HG03460 (cell line): ENCODE results near the gene PFKFB4.
A peak's percentile ranks its signal among the peaks of the same experiment; 100 is the strongest.
"Not testable (repeated sequence)": the region's sequence is repeated elsewhere in the genome, so short reads cannot be mapped to it uniquely, and the experiment has no call there.

ENCODE experiments used
- ATAC-seq: cut with Tn5 transposase; IDR thresholded peaks from one replicate; pipeline ENCODE4 v1.9.1; 2021; ENCODE audit not compliant: unreplicated experiment

Gene PFKFB4

GRCh38 chr3:48535578-48535977 lies 21.0 kb downstream of the PFKFB4 start:
- no peak for ATAC-seq

DNA sequence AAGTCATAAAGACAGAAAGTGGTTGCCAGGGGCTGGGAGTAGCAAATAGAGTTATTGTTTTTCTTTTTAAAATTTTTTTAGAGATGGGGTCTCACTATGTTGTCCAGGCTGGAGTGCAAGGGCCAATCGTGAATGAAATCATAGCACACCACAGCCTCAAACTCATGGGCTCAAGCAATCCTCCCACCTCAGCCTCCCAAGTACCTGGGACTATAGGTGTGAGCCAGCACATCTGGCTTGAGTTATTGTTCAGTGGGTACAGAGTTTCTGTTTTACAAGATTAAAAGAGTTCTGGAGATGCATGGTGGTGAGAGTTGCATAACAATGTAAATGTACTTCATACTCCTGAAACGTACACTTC lies 23.6 kb downstream of the PFKFB4 start:
- no peak for ATAC-seq

DNA sequence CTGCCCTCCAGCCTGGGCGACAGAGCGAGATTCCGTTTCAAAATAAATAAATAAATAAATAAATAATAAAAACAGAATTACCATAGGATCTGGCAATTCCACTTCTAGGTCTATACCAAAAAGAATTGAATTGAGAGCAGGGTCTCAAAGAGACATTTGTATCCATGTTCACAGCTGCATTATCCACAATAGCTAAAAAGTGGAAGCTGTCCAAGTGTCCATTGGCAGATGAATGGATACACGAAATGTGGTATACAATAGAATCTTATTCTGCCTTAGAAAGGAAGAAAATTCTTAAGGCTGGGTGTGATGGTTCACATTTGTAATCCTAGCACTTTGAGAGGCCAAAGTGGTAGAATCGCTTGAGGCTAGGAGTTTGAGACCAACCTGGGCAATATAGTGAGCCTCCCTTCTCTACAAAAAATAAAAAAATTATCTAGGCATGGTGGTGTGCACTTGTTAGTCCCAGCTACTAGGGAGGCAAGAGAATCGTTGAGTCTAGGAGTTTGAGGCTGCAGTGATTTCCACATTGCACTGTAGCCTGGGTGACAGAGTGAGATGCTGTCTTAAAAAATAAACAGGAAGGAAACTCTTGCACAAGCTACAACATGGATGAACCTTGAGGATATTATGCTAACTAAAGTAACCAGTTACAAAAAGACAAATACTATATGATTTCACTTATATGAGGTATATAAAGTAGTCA lies 24.2 kb downstream of the PFKFB4 start:
- no peak for ATAC-seq

GRCh38 chr3:48530701-48531100 lies 25.9 kb downstream of the PFKFB4 start:
- not testable (repeated sequence) for ATAC-seq

GRCh38 chr3:48528754-48529153 lies 27.8 kb downstream of the PFKFB4 start:
- no peak for ATAC-seq

DNA sequence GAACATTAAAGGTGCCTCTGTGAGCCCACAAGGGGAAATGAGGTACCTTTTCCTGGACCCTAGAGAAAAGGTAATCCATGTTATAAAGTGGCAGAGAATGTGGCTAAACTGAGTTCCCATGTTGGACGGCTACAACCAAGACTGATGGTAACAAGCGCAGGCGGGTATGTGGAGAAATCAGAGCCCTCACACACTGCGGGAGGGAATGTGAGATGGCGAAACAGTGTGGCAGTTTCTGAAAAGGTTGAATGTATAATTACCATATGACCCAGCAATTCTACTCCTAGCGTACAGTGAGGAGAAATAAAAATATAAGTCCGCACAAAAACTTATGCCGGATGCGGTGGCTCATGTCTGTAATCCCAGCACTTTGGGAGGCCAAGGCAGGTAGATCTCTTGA lies 28.6 kb downstream of the PFKFB4 start:
- no peak for ATAC-seq

GRCh38 chr3:48524970-48525369 lies 31.6 kb downstream of the PFKFB4 start:
- no peak for ATAC-seq

DNA sequence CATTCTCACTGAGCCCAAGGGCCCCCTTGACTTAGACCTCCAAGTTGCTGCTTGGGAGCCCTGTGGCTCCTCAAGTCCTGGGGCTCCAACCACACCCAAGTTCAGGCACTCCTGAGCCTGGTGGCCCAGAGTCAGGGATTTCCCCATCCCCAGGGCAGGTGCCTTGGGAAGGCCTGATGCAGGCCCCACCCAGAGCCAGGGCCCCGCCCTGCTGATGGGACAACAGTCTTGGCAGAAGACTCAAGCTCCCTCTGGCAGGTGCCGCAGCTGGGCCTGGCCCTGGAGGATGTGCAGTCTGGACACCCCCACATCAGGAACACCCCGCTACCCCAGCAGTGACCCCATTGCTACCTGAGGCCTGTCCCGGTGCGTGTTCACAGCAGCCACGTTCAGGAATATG lies 35.0 kb downstream of the PFKFB4 start:
- ATAC-seq: no peak

DNA sequence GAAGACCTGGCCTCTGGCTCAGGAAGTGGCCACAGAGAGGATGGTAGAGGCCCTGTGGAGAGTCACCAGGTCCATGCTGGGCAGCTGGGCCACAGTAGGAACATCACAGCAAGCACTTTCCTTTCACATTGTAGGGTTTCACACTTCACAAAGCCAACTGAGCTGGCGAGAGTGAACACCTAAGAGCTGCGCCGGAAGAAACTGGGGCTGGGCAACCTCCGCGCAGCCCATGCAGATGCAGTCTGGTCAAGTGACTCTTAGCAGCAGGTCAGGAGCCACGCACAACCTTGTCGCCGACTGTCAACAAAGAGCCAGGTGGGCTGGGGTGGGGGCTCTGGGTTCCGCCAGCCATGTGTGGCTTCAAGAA lies 37.3 kb downstream of the PFKFB4 start:
- ATAC-seq: no peak

DNA sequence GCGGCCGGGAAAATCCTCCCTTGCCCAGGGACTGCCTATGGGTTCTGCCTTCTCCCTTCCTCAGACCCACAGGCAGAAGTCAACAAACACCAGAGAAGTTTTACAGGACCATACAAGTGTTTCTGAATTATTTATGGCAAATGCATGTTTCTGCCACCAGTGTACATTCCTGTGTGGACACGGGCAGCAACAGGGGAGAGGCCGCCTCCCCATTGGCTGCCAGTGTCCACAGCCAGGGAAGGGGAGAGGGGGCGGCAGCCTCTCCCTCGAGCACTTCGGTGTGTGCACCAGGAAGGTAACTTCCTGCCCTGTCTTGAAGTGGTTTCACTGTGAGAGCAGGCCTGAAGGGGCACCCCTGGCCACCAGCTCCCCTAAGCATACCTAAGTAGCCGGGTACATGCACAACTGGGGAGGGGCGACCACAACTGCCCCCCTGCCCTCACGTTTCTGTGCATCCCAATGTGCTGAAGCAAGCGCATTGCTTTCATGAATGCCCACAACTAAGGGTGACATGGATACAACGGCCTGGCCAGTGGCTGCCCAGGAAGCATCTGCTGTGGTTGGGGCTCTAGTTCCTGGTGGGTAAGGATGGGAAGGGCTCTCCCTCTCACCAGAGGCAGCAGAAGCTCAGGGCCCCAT lies 37.8 kb downstream of the PFKFB4 start:
- ATAC-seq: no peak

DNA sequence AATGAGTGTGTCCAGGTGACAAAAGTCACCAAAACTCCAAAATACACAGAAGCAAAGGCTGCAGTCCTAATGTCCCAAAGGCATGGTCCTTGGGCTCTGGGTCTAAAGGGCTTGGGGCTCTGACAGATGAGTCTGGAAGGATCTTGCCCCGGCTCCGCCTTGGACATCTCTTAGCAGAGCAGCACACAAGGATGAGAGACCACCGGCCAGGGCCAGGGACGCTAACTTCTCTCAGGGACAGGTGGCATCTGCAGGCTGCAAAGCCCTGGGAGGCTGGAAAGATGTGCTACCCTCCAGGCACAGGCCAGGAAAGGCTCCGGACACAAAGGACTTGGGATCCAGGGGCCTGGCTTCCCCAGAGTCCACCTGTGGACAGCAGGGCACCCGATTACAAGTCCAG lies 38.5 kb downstream of the PFKFB4 start:
- ATAC-seq: no peak

DNA sequence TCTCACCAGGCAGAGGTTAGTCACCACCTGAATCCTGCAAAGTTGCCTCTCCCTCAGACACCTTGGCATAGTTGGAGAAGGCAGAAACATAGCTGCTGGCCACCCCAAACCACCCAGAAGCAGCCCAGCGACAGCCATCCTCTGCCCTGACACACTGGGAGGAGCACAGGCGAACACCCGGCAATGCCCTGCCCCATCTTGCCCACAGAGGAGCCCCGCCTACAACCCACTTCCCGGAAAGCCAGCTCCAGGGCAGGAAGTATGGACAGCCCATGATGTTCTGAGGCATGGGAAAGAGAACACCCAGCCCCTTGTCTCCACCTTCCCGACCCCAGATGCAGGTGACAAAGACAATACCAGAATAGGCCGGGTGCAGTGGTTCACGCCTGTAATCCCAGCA lies 40.0 kb downstream of the PFKFB4 start:
- no peak for ATAC-seq

- no peak for ATAC-seq
These were observed 42.0 kb downstream of the PFKFB4 start for GRCh38 chr3:48514431-48515227.

- ATAC-seq: no peak
These were observed 45.1 kb downstream of the PFKFB4 start for GRCh38 chr3:48511551-48511950.

DNA sequence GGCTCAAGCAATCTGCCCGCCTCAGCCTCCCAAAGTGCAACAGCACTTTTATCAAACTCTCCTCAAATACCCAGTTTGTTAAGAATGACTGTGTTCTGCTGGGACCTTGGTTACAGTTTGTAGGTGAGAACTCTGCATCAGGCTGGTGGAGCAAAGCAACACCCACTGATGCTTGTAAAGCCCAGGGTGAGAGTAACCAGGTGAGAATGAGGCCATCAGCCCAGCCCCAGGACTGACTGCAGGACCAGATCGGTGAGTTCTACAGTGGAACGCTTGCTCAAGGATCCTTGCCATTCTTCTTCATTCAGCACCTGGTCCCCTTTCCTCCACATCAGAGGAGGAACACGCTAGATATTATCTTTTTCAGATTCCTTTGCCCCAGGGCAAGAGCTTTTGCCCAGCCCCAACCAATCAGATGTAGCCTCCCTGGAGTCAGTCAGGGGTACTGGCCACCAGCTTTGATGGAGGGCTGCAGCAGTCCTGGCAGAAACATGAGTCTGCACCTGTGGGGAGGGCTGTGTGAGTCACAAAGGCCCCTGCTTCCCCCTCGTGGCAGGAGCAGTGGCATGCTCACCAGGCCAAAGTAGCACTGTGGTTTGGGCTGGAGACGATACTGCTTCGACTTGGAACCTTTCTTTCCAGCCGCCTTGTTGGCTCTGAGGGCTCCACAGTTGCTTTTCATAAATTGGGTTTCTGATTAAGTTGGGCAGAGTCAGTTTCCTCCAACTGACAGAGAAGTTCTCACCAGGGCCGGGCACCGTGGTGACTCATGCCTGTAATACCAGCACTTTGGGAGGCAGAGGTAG lies 49.1 kb downstream of the PFKFB4 start:
- ATAC-seq: peak; percentile 69

- ATAC-seq: no peak
These were observed 50.6 kb downstream of the PFKFB4 start for GRCh38 chr3:48505968-48506504.

DNA sequence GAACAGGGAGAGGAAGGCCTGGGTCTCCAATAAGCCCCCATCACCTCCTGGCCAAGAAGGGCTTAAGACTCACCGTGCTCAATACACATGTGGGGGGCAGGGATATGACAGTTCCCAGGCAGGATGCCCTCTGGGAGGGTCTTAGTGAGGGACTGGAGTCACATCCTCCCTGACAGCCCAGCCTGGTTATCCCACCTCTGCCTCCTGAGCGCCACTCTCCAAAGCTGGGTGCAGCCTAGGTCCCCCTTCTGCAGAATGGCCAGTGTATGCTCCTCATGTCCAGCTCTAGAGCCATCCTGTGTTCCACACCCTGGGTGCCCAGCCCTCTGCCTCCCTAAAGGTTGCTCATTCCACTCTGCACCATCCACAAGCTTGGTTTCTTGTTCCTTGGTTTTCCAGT lies 51.5 kb downstream of the PFKFB4 start:
- no peak for ATAC-seq

- ATAC-seq: no peak
These were observed 52.3 kb downstream of the PFKFB4 start, which contains the start of gene SHISA5 for GRCh38 chr3:48504051-48504946. SHISA5 (minus strand) TSS chr3:48504174; CDS start chr3:48504094, 80 bp downstream.

DNA sequence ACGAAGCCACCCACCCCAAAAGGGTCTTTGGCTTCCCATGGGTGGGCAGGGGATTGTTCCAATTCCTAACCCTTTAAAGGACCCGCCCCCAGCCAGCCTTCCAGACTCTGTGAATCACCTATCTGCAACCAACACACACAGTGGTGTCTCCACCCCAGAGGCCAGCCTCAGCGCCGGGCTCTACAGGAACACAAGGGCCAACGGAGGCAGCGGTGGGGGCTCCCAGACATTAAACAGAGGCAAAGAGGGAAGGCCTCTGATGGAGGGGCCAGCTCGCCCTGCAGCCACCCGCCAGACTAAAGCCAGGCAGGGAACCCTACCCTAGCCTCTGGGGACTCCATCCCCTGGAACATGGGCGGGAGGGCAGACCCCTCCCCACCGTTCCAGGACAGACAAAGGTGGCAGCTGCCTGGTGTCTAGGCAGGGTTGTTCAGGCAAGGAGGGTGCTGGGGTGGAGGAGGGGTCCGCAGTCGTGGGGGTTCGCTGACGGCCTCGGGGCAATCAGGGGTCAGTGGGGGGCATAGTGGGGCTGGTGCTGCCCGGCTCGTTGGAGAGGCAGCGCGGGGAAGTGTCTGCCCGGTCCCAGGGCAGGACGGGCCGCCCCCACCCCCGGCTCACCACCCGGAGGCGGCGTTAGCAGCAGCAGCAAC lies 53.1 kb downstream of the PFKFB4 start:
- no peak for ATAC-seq
